Suprapubic skin (tissue), 3 donors: Measurements from ENCODE around the gene TMEM260.

Experiments used
- CTCF ChIP-seq, 2 donors: fragments of 200-600 bp in 1 of 2; fragments of 450-650 bp in 1 of 2; sonication (generic) in 1 of 2; IDR thresholded peaks; one replicate each; pipeline ENCODE4 v1.5.1; 2016 to 2019; ENCODE audit warnings: antibody characterized with exemption in 2 of 2, mild to moderate bottlenecking in 1 of 2, moderate library complexity in 1 of 2
- POLR2AphosphoS5 ChIP-seq, 3 donors: sonication (generic); formaldehyde crosslinking; IDR thresholded peaks; one replicate each; pipeline ENCODE4 v1.6.1; 2017; ENCODE audit warnings: antibody characterized with exemption in 3 of 3

- TF ChIP-seq CTCF (IDR thresholded peaks at IDR 0.05) (no peak), POLR2AphosphoS5 (IDR thresholded peaks at IDR 0.05) (no peak)
These were observed 13.3 kb downstream of the TMEM260 start for GRCh38 chr14:56592746-56593544.
